PC-9 (cell line): ENCODE data around the gene GPR26. TPM values are rescaled to one million over a fixed set of nuclear protein-coding genes. Genes with fewer than 3 reads are reported as not detected.

Experiments
- BruUV-seq: library from RNA; stranded (reverse); fragments of 400-500 nt; replicated peaks from 2 replicates; lab custom pipeline; 2021; lab: Mats Ljungman, UMichigan
- CTCF ChIA-PET: fragments of 300-600 bp; sonication (Branson Sonifier 250); formaldehyde crosslinking; loops from one replicate; lab custom pipeline; 2022; ENCODE audit warnings: antibody characterized with exemption; lab: Charles Lee
- POLR2A ChIA-PET: fragments of 300-600 bp; sonication (Branson Sonifier 250); formaldehyde crosslinking; loops from one replicate; lab custom pipeline; 2022; ENCODE audit warnings: antibody characterized with exemption; ENCODE audit not compliant: unreplicated experiment; lab: Charles Lee
- DNase-seq, 2 experiments: peaks; one replicate each; pipeline versions ENCODE4 v3.0.0 to v3.0.0-alpha.2; 2015 to 2022; ENCODE audit warnings: mixed read lengths in 1 of 2
- H2AFZ ChIP-seq: fragments of 200-600 bp; sonication (generic); 2 replicates; pipeline ENCODE4 v1.8.1; 2017; ENCODE audit warnings: antibody characterized with exemption
- H3F3A ChIP-seq: fragments of 200-600 bp; sonication (generic); 2 replicates; pipeline ENCODE4 v1.8.1; 2017; ENCODE audit warnings: antibody characterized with exemption, mild to moderate bottlenecking, low read depth; ENCODE audit not compliant: insufficient read depth
- H3K27ac ChIP-seq: fragments of 200-600 bp; sonication (generic); 2 replicates; pipeline ENCODE4 v1.6.1; 2016; ENCODE audit warnings: mixed run types
- H3K27me3 ChIP-seq: fragments of 200-600 bp; sonication (generic); 2 replicates; pipeline ENCODE4 v1.6.1; 2016; ENCODE audit warnings: low read depth, mixed run types; ENCODE audit not compliant: insufficient read depth
- H3K36me3 ChIP-seq: fragments of 200-600 bp; sonication (generic); 2 replicates; pipeline ENCODE4 v1.6.1; 2016; ENCODE audit warnings: low read depth, mixed run types
- H3K4me1 ChIP-seq: fragments of 200-600 bp; sonication (generic); replicated peaks from 2 replicates; pipeline ENCODE4 v1.6.1; 2016; ENCODE audit warnings: mixed run types; ENCODE audit not compliant: insufficient read depth
- H3K4me2 ChIP-seq: fragments of 200-600 bp; sonication (generic); 2 replicates; pipeline ENCODE4 v1.6.1; 2017; ENCODE audit warnings: mixed run types
- H3K4me3 ChIP-seq: fragments of 200-600 bp; sonication (generic); 2 replicates; pipeline ENCODE4 v1.6.1; 2016; ENCODE audit warnings: mixed run types
- H3K79me2 ChIP-seq: fragments of 200-600 bp; sonication (generic); 2 replicates; pipeline ENCODE4 v1.6.1; 2017; ENCODE audit warnings: low read depth, mixed run types
- H3K9me2 ChIP-seq: fragments of 200-600 bp; sonication (generic); 2 replicates; pipeline ENCODE4 v1.8.1; 2017; ENCODE audit warnings: mild to moderate bottlenecking; ENCODE audit not compliant: insufficient read depth
- H3K9me3 ChIP-seq: fragments of 200-600 bp; sonication (generic); 2 replicates; pipeline ENCODE4 v1.8.1; 2016; ENCODE audit warnings: low read depth; ENCODE audit not compliant: insufficient read depth
- H4K20me1 ChIP-seq: fragments of 200-600 bp; sonication (generic); 2 replicates; pipeline ENCODE4 v1.8.1; 2017; ENCODE audit not compliant: insufficient read depth
- EZH2 ChIP-seq: fragments of 200-600 bp; sonication (generic); IDR thresholded peaks from 2 replicates; pipeline ENCODE4 v1.8.0; 2017; ENCODE audit warnings: antibody characterized with exemption, low read depth
- intact Hi-C: fragments of 100-400 bp; cut with micrococcal nuclease; formaldehyde crosslinking; loops from one replicate; pipeline ENCODE4 v1.10.0; 2022; ENCODE audit not compliant: unreplicated experiment
- total RNA-seq: library from RNA; stranded (reverse); gene quantifications from 2 replicates; pipeline ENCODE4 v1.2.3, GENCODE V29; 2021
- TF ChIP-seq, protein P1 (sequence below): fragments of 200-600 bp; sonication (generic); conservative IDR thresholded peaks from 2 replicates; pipeline ENCODE4 v1.6.1; 2017; ENCODE audit warnings: mixed run types, antibody characterized with exemption, mild to moderate bottlenecking, moderate library complexity

GPR26 gene
- total RNA-seq, 1 experiment from 2014 or later: not detected

GRCh38 chr10:123687758-123688157, 21.6 kb downstream of the GPR26 start:
- POLR2A ChIA-PET: no interaction called here
- Histone ChIP-seq H3K4me2 (no peak overlapping the region), H2AFZ (no peak overlapping the region), H4K20me1 (no peaks in the 10 kb centered on the region), H3K27ac (no peak overlapping the region), H3K27me3 (peaks cover 36% of the 10 kb centered on the region), H3K4me1 (no peaks in the 10 kb centered on the region), H3K79me2 (no peaks in the 10 kb centered on the region), H3K36me3 (no peaks in the 10 kb centered on the region), H3K4me3 (no peak overlapping the region), H3K9me2 (no peaks in the 10 kb centered on the region), H3F3A (no peaks in the 10 kb centered on the region), H3K9me3 (no peaks in the 10 kb centered on the region)
- intact Hi-C loops: no loop called here
- no peak for TF ChIP-seq EZH2
- TF ChIP-seq, protein P1, sequence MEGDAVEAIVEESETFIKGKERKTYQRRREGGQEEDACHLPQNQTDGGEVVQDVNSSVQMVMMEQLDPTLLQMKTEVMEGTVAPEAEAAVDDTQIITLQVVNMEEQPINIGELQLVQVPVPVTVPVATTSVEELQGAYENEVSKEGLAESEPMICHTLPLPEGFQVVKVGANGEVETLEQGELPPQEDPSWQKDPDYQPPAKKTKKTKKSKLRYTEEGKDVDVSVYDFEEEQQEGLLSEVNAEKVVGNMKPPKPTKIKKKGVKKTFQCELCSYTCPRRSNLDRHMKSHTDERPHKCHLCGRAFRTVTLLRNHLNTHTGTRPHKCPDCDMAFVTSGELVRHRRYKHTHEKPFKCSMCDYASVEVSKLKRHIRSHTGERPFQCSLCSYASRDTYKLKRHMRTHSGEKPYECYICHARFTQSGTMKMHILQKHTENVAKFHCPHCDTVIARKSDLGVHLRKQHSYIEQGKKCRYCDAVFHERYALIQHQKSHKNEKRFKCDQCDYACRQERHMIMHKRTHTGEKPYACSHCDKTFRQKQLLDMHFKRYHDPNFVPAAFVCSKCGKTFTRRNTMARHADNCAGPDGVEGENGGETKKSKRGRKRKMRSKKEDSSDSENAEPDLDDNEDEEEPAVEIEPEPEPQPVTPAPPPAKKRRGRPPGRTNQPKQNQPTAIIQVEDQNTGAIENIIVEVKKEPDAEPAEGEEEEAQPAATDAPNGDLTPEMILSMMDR: no peak
- DNase-seq: no peak
- CTCF ChIA-PET: no interaction called here
- BruUV-seq: no TSS peak

- POLR2A ChIA-PET: no interaction called here
- Histone ChIP-seq H3K9me3 (no peaks in the 10 kb centered on the region), H3K4me1 (no peaks in the 10 kb centered on the region), H3K27ac (no peak overlapping the region), H3K9me2 (no peaks in the 10 kb centered on the region), H3K4me3 (no peak overlapping the region), H3K36me3 (no peaks in the 10 kb centered on the region), H2AFZ (no peak overlapping the region), H3F3A (no peaks in the 10 kb centered on the region), H3K4me2 (no peak overlapping the region), H3K79me2 (no peaks in the 10 kb centered on the region), H3K27me3 (peaks cover 31% of the 10 kb centered on the region), H4K20me1 (no peaks in the 10 kb centered on the region)
- CTCF ChIA-PET: no interaction called here
- DNase-seq: no peak
- no peak for TF ChIP-seq EZH2
- BruUV-seq: no TSS peak
- intact Hi-C loops: no loop called here
Observed at GRCh38 chr10:123689880-123690279, 23.7 kb downstream of the GPR26 start.

DNA sequence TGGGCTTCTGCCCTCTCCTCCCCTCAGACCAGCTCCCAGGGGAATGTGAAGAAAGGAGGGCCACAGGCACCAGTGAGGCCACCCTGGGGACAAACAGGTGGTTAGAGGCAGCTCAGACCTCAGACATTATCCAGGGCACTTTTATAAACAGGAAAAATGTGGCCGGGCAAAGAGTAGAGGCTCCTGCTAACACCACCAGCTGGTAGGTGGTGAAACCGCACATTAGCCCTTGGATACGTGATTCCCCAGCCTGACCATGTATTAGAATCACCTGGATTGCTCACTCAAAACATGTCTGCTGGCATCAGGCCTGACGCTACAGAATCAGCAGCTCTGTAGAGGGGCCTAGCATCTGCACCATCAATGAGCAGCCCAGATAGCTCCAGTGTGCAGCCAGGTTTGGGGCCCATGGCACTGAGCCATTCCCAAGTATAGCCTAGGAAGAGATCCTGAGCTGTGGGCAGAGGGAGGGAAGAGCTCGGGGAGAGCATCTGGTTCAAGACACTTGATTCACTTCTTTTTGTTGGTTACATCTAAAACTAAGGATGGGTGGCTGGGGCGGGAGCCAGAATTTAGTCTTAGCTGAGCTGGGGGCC, 37.1 kb downstream of the GPR26 start:
- ChIA-PET POLR2A (no interaction called here), CTCF (no interaction called here)
- no peak for DNase-seq
- Histone ChIP-seq H3K27ac (no peak overlapping the region), H3K4me1 (no peaks in the 10 kb centered on the region), H3K9me3 (no peaks in the 10 kb centered on the region), H3K36me3 (no peaks in the 10 kb centered on the region), H4K20me1 (no peaks in the 10 kb centered on the region), H3K4me2 (no peak overlapping the region), H2AFZ (no peak overlapping the region), H3K27me3 (no peaks in the 10 kb centered on the region; the same call in 1 of the 2 replicates), H3K4me3 (no peak overlapping the region), H3K9me2 (no peaks in the 10 kb centered on the region), H3K79me2 (no peaks in the 10 kb centered on the region), H3F3A (no peaks in the 10 kb centered on the region)
- BruUV-seq: no TSS peak
- TF ChIP-seq EZH2: no peak
- TF ChIP-seq, protein P1: no peak
- intact Hi-C loops: no loop called here

- CTCF ChIA-PET: no interaction called here
- H4K20me1 ChIP-seq: no peaks in the 10 kb centered on the region
- intact Hi-C loops: no loop called here
- BruUV-seq: no TSS peak
- no peak overlapping the region for H3K4me3 ChIP-seq
- H3K27me3 ChIP-seq: no peaks in the 10 kb centered on the region; the same call in 1 of the 2 replicates
- H3K27ac ChIP-seq: no peak overlapping the region
- TF ChIP-seq EZH2: no peak
- TF ChIP-seq, protein P1: no peak
- H3K9me2 ChIP-seq: no peaks in the 10 kb centered on the region
- POLR2A ChIA-PET: no interaction called here
- H3K36me3 ChIP-seq: no peaks in the 10 kb centered on the region
- no peaks in the 10 kb centered on the region for H3K79me2 ChIP-seq
- no peak overlapping the region for H2AFZ ChIP-seq
- no peaks in the 10 kb centered on the region for H3F3A ChIP-seq
- no peaks in the 10 kb centered on the region for H3K9me3 ChIP-seq
- no peak overlapping the region for H3K4me2 ChIP-seq
- no peaks in the 10 kb centered on the region for H3K4me1 ChIP-seq
- DNase-seq: no peak
Observed at GRCh38 chr10:123704076-123704475, 37.9 kb downstream of the GPR26 start.
